ENCODE data around the gene MRPS7. TPM values are rescaled to one million over a fixed set of nuclear protein-coding genes. Genes with fewer than 3 reads are reported as not detected.

The MRPS7 gene
- total RNA-seq, 1 experiment from 2014 or later = 93.7 TPM

DNA sequence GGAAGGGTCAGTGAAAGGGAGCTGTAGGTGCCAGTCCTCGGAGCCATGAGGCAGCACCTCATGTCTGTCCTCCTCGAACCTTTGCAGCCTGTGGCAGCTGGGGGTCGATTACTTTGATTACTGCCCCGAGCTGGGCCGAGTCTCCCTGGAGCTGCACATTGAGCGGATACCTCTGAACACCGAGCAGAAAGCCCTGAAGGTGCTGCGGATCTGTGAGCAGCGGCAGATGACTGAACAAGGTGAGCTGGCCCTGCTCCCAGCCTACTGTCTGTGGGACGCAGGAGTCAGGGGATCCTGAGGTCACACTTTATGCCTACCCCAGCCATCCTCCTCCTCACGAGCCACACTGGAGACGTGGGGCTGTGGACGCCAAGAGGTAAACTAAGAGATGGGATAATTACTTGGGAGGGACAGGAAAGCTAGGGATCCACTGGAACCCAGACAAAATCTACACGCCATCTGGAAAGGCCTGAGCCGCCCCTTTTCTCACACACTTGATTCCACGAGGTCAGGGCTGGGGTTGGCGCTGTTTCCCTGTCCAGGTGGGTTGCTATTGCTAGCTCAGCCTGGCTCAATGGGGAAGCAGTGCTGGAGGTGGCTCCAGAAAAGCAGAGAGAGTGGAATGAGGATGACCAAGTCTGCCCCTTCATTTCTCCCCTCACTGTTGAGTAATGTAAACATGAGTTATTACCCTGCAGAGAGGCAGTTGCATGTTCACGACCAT lies 29.8 kb upstream of the MRPS7 start:
- Histone ChIP-seq H2BK20ac (ENCODE audit: low read depth, low read length, poor library complexity, severe bottlenecking) (no peak overlapping the region), H3T11ph (ENCODE audit: low read length) (no peak overlapping the region), H4K20me1 (ENCODE audit: control insufficient read depth, insufficient read depth, insufficient read length) (no peaks in the 10 kb centered on the region), H2BK15ac (ENCODE audit: low read depth, low read length) (no peak overlapping the region), H2BK12ac (ENCODE audit: insufficient read length, low read depth, low read length) (no peak overlapping the region), H3K27ac (ENCODE audit: insufficient read length, low read depth, low read length) (no peak overlapping the region), H3K79me1 (ENCODE audit: insufficient read depth, low read depth, low read length, poor library complexity, severe bottlenecking) (no peaks in the 10 kb centered on the region), H3K56ac (ENCODE audit: insufficient read length, low read depth, low read length) (no peak overlapping the region), H3K4ac (ENCODE audit: low read depth, low read length) (no peak overlapping the region), H3K14ac (ENCODE audit: insufficient read depth, low read length) (no peak overlapping the region), H3K18ac (ENCODE audit: insufficient read length, low read depth, low read length) (no peak overlapping the region), H3K4me2 (ENCODE audit: insufficient read depth, insufficient read length, low read length) (no peak overlapping the region), H3K23ac (ENCODE audit: insufficient read length, low read depth, low read length) (no peak overlapping the region), H3K79me2 (ENCODE audit: insufficient read depth, low read length) (no peaks in the 10 kb centered on the region), H3K9me3 (ENCODE audit: control insufficient read depth, low read depth, low read length) (no peaks in the 10 kb centered on the region), H2AFZ (ENCODE audit: low read length) (no peak overlapping the region), H2BK120ac (ENCODE audit: low read depth, low read length, poor library complexity, severe bottlenecking) (no peak overlapping the region), H4K8ac (replicated peaks; ENCODE audit: insufficient read length, low read depth, low read length) (no peak overlapping the region), H3K4me1 (ENCODE audit: insufficient read depth, low read length) (no peaks in the 10 kb centered on the region), H3K23me2 (ENCODE audit: insufficient read length, low read depth, low read length, poor library complexity, severe bottlenecking) (no peaks in the 10 kb centered on the region), H3K9ac (ENCODE audit: extremely low read depth, insufficient read length, low read length) (no peak overlapping the region), H4K5ac (ENCODE audit: insufficient read length, low read depth, low read length) (no peak overlapping the region), H3K27me3 (ENCODE audit: insufficient read depth, low read length) (no peaks in the 10 kb centered on the region), H2BK5ac (ENCODE audit: insufficient read length, low read length) (no peak overlapping the region), H4K91ac (ENCODE audit: insufficient read length, low read depth, low read length) (no peak overlapping the region), H2AK5ac (ENCODE audit: insufficient read length, low read length) (no peak overlapping the region)
- Mint-ChIP-seq H3K4me1 (no peaks in the 10 kb centered on the region), H3K36me3 (ENCODE audit: insufficient read depth in 1 of 3, low read depth in 3 of 3) (peaks cover 32 to 93% (median 81%) of the 10 kb centered on the region in 3 experiments), H3K27ac (no peak overlapping the region), H3K27me3 (ENCODE audit: low read depth) (no peaks in the 10 kb centered on the region), H3K9me3 (no peaks in the 10 kb centered on the region), H3K4me3 (no peak overlapping the region)
- no peak for TF ChIP-seq CTCF (conservative IDR thresholded peaks at IDR 0.05)
- no CpG with 5 or more reads among the region's 18 CpGs for WGBS (ENCODE audit: extremely low coverage, insufficient read length, low lambda C conversion rate)
- no peak for DNase-seq
